Endothelial cell of umbilical vein (primary cell): Measurements from ENCODE around the gene HBS1L. TPM values are rescaled to one million over a fixed set of nuclear protein-coding genes. Genes with fewer than 3 reads are reported as not detected.

Experiments
- BruUV-seq: library from RNA; stranded (reverse); fragments of 400-500 nt; replicated peaks from 2 replicates; lab custom pipeline; 2021; lab: Mats Ljungman, UMichigan
- CTCF ChIA-PET: fragments of 300-600, 350-600 bp; sonication (Branson Sonifier 250); formaldehyde crosslinking; loops from one replicate; lab custom pipeline; 2021; ENCODE audit warnings: antibody characterized with exemption, inconsistent platforms; lab: Charles Lee
- POLR2A ChIA-PET: fragments of 300-600, 350-600 bp; sonication (Branson Sonifier 250); formaldehyde crosslinking; loops from one replicate; lab custom pipeline; 2021; ENCODE audit warnings: antibody characterized with exemption, inconsistent platforms; lab: Charles Lee
- DNase-seq: peaks from one replicate; pipeline ENCODE4 v3.0.0-alpha.2; 2011; ENCODE audit warnings: low read depth, low spot score
- FAIRE-seq: peaks from 2 replicates; lab custom pipeline; 2011; peaks lifted over from hg19 to GRCh38; lab: Jason Lieb, UNC
- H2AFZ ChIP-seq: 2 replicates; pipeline ENCODE4 v1.6.0; 2012; ENCODE audit warnings: low read depth, low read length, control low read depth, inconsistent platforms
- H3K27ac ChIP-seq: 2 replicates; pipeline ENCODE4 v1.5.1; 2011; ENCODE audit warnings: low read depth, mild to moderate bottlenecking, control low read depth, low read length, moderate library complexity; ENCODE audit not compliant: insufficient read depth
- H3K27me3 ChIP-seq, 2 experiments: 2 replicates each; pipeline versions ENCODE4 v1.6.0 to v1.6.1; 2011; ENCODE audit warnings: low read length in 2 of 2, mixed read lengths in 1 of 2; ENCODE audit not compliant: control insufficient read depth in 2 of 2, insufficient read depth in 2 of 2
- H3K36me3 ChIP-seq, 2 experiments: 2 replicates in 1 of 2; 3 replicates in 1 of 2; pipeline ENCODE4 v1.5.1; 2011; ENCODE audit warnings: low read length in 2 of 2, mild to moderate bottlenecking in 1 of 2, moderate library complexity in 1 of 2; ENCODE audit not compliant: control insufficient read depth in 2 of 2, insufficient read depth in 2 of 2; ENCODE audit errors: extremely low read depth in 1 of 2
- H3K4me1 ChIP-seq: 3 replicates; pipeline ENCODE4 v1.5.1; 2011; ENCODE audit warnings: mild to moderate bottlenecking, low read length; ENCODE audit not compliant: control insufficient read depth, insufficient read depth; ENCODE audit errors: extremely low read depth
- H3K4me2 ChIP-seq: 2 replicates; pipeline ENCODE4 v1.6.1; 2011; ENCODE audit warnings: low read length, control low read depth, mixed read lengths; ENCODE audit not compliant: insufficient read depth
- H3K4me3 ChIP-seq, 3 experiments: fragments of 200-600 bp in 1 of 3; sonication (generic), shearing (Covaris generic) in 1 of 3; replicated peaks in 1 of 3; 2 replicates each; pipeline ENCODE4 v1.5.1; 2011 to 2016; ENCODE audit warnings: control low read depth in 3 of 3, low read length in 3 of 3, mild to moderate bottlenecking in 2 of 3, inconsistent platforms in 1 of 3, low read depth in 1 of 3, moderate library complexity in 1 of 3; ENCODE audit not compliant: insufficient read depth in 1 of 3
- H3K79me2 ChIP-seq: 2 replicates; pipeline ENCODE4 v1.6.0; 2012; ENCODE audit warnings: low read length, inconsistent platforms; ENCODE audit not compliant: control insufficient read depth, insufficient read depth
- H3K9ac ChIP-seq: replicated peaks from 2 replicates; pipeline ENCODE3; 2011; ENCODE audit warnings: low read length, control low read depth; ENCODE audit not compliant: insufficient read depth; ENCODE audit errors: extremely low read depth
- H3K9me1 ChIP-seq: replicated peaks from 3 replicates; pipeline ENCODE4 v1.6.0; 2011; ENCODE audit warnings: mild to moderate bottlenecking, low read length; ENCODE audit not compliant: control insufficient read depth, insufficient read depth; ENCODE audit errors: extremely low read depth
- H3K9me3 ChIP-seq: replicated peaks from 2 replicates; pipeline ENCODE4 v1.5.1; 2012; ENCODE audit warnings: low read length, inconsistent platforms; ENCODE audit not compliant: control insufficient read depth, insufficient read depth
- H4K20me1 ChIP-seq: replicated peaks from 2 replicates; pipeline ENCODE3; 2011; ENCODE audit warnings: mild to moderate bottlenecking, low read length; ENCODE audit not compliant: control insufficient read depth, insufficient read depth; ENCODE audit errors: extremely low read depth
- EZH2 ChIP-seq: IDR thresholded peaks from 2 replicates; pipeline ENCODE4 v1.6.1; 2012; ENCODE audit warnings: borderline replicate concordance, low read depth, mild to moderate bottlenecking, moderate library complexity, low read length, inconsistent platforms; ENCODE audit not compliant: severe bottlenecking
- FOS ChIP-seq: IDR thresholded peaks from 2 replicates; pipeline ENCODE4 v1.6.1; 2011; ENCODE audit warnings: mild to moderate bottlenecking, low read length, moderate library complexity, borderline replicate concordance; ENCODE audit not compliant: insufficient read depth
- GATA2 ChIP-seq: IDR thresholded peaks from 2 replicates; pipeline ENCODE4 v1.7.0; 2011; ENCODE audit warnings: low read depth, mild to moderate bottlenecking, moderate library complexity, mixed read lengths, low read length; ENCODE audit not compliant: insufficient read length, insufficient read depth
- JUN ChIP-seq: IDR thresholded peaks from 2 replicates; pipeline ENCODE4 v1.6.1; 2011; ENCODE audit warnings: borderline replicate concordance, low read depth; ENCODE audit not compliant: insufficient read length, insufficient read depth
- MYC ChIP-seq: IDR thresholded peaks from one replicate; pipeline ENCODE4 v1.6.1; 2011; ENCODE audit warnings: mild to moderate bottlenecking, low read depth, low read length
- POLR2A ChIP-seq: IDR thresholded peaks from 2 replicates; pipeline ENCODE4 v1.6.1; 2012; ENCODE audit warnings: low read depth, mild to moderate bottlenecking, control low read depth, low read length
- POLR2AphosphoS5 ChIP-seq: IDR thresholded peaks from 2 replicates; pipeline ENCODE4 v1.6.1; 2012; ENCODE audit warnings: low read depth, mild to moderate bottlenecking, control low read depth, low read length, moderate library complexity; ENCODE audit not compliant: insufficient read depth
- dilution Hi-C: fragments of 300-500 bp; cut with MboI; formaldehyde crosslinking; loops from one replicate; pipeline ENCODE4 v1.15.0; 2019; ENCODE audit warnings: low sequenced_read_pairs; ENCODE audit not compliant: extremely low pct_ligation_motif_present
- intact Hi-C: fragments of 100-400 bp; cut with micrococcal nuclease; formaldehyde crosslinking; loops from one replicate; pipeline ENCODE4 v1.10.0; 2022
- polyA plus RNA-seq, 4 experiments: library from polyadenylated mRNA; depleted of rRNA in 3 of 4; stranded (reverse) in 3 of 4; unstranded in 1 of 4; fragments of >200 nt; gene quantifications; 2 replicates each; pipeline versions ENCODE4 v1.2.1 to v1.2.3, GENCODE V29; 2011 to 2012; ENCODE audit warnings: missing spikeins in 1 of 4
- total RNA-seq: library from RNA; stranded (reverse); gene quantifications from 2 replicates; pipeline ENCODE4 v1.2.3, GENCODE V29; 2021

Gene HBS1L
- total and polyA plus RNA-seq, 2 donors (not counting 3 experiments of a cell fraction or from before 2014, with no cell fraction given) = 23.7 to 74.6 TPM

- no peak overlapping the region for H3K9ac ChIP-seq
- no peaks in the 10 kb centered on the region for H3K79me2 ChIP-seq
- no peaks in the 10 kb centered on the region for H3K9me1 ChIP-seq
- H4K20me1 ChIP-seq = no peaks in the 10 kb centered on the region
- no peaks in the 10 kb centered on the region for H3K27me3 ChIP-seq
- no peaks in the 10 kb centered on the region for H3K9me3 ChIP-seq
- ChIA-PET POLR2A (no interaction called here), CTCF (interaction anchor here (2.6 kb wide), 1 partner anchor 12 kb away, joined by 10 read pairs; no protein-coding TSS in a partner anchor)
- no peak overlapping the region for H3K27ac ChIP-seq
- FAIRE-seq (no peak), DNase-seq (no peak)
- no peak overlapping the region for H3K4me3 ChIP-seq
- BruUV-seq = no TSS peak
- intact Hi-C loops (no loop called here), dilution Hi-C loops (no loop called here)
- H3K4me1 ChIP-seq = no peaks in the 10 kb centered on the region
- TF ChIP-seq POLR2A (no peak), MYC (no peak), POLR2AphosphoS5 (no peak)
- no peak overlapping the region for H2AFZ ChIP-seq
- H3K36me3 ChIP-seq = no peaks in the 10 kb centered on the region
- no peak overlapping the region for H3K4me2 ChIP-seq
Measured at GRCh38 chr6:134928151-134928900, 126.3 kb downstream of the HBS1L start.

GRCh38 chr6:134925800-134926199, 128.8 kb downstream of the HBS1L start:
- peak; percentile 81 for DNase-seq
- TF ChIP-seq GATA2 (no peak), FOS (no peak), EZH2 (no peak), JUN (peak; percentile 35)
- no TSS peak for BruUV-seq
- Histone ChIP-seq H3K4me1 (no peaks in the 10 kb centered on the region), H3K9me1 (no peaks in the 10 kb centered on the region), H3K4me2 (no peak overlapping the region), H3K4me3 (no peak overlapping the region), H3K27ac (no peak overlapping the region), H4K20me1 (no peaks in the 10 kb centered on the region), H3K9ac (no peak overlapping the region), H3K27me3 (no peaks in the 10 kb centered on the region), H3K79me2 (no peaks in the 10 kb centered on the region), H3K36me3 (no peaks in the 10 kb centered on the region), H3K9me3 (no peaks in the 10 kb centered on the region), H2AFZ (peak overlapping the region; percentile 26)
- CTCF ChIA-PET = interaction anchor here (0.7 to 2.1 kb wide), 7 partner anchors 15 to 829 kb away, joined by 3 to 19 read pairs (median 4); no protein-coding TSS in a partner anchor
- POLR2A ChIA-PET = interaction anchor here (0.6 to 0.7 kb wide), 2 partner anchors 197 to 500 kb away, joined by 4 to 8 read pairs; no protein-coding TSS in a partner anchor
- intact Hi-C loops (no loop called here), dilution Hi-C loops (no loop called here)
- FAIRE-seq = peak; percentile 59
